BJ (cell line): ENCODE data around the gene PRRG2. TPM values are rescaled to one million over a fixed set of nuclear protein-coding genes. Genes with fewer than 3 reads are reported as not detected.

ENCODE experiments used
- CTCF ChIA-PET: fragments of 350-600 bp; formaldehyde crosslinking; extraction: SDS; loops from one replicate; lab custom pipeline; 2021; ENCODE audit warnings: antibody characterized with exemption, inconsistent platforms; lab: Yijun Ruan, JAX
- POLR2A ChIA-PET: fragments of 300-600 bp; sonication (Branson Sonifier 250); formaldehyde crosslinking; extraction: SDS; loops from one replicate; lab custom pipeline; 2021; ENCODE audit warnings: antibody characterized with exemption; lab: Charles Lee
- DNase-seq: peaks from one replicate; pipeline ENCODE4 v3.0.0-alpha.2; 2011; ENCODE audit warnings: low read depth
- H3K27me3 ChIP-seq: 2 replicates; pipeline ENCODE4 v1.6.0; 2011; ENCODE audit warnings: low read length; ENCODE audit not compliant: control insufficient read depth, insufficient read depth
- H3K36me3 ChIP-seq: 2 replicates; pipeline ENCODE4 v1.5.1; 2011; ENCODE audit warnings: low read length; ENCODE audit not compliant: control insufficient read depth, insufficient read depth
- H3K4me3 ChIP-seq: 2 replicates; pipeline ENCODE4 v1.5.1; 2011; ENCODE audit warnings: low read depth, mild to moderate bottlenecking, control low read depth, low read length
- CTCF ChIP-seq: IDR thresholded peaks from 2 replicates; pipeline ENCODE4 v1.5.1; 2011; ENCODE audit warnings: low read depth, mild to moderate bottlenecking, control low read depth, inconsistent platforms, low read length, moderate library complexity; ENCODE audit not compliant: insufficient read depth
- polyA plus RNA-seq: library from polyadenylated mRNA; depleted of rRNA; stranded (reverse); fragments of >200 nt; gene quantifications from 2 replicates; pipeline ENCODE4 v1.2.3, GENCODE V29; 2011; rRNA removed
- small RNA-seq: library from RNA; depleted of rRNA; stranded (forward); fragments of <200 nt; gene quantifications from one replicate; pipeline ENCODE3, GENCODE V24; 2012; ENCODE audit warnings: low replicate concordance, low read depth; ENCODE audit not compliant: insufficient read length

PRRG2 gene
- polyA plus RNA-seq, 1 experiment = 0.12 TPM

- POLR2A ChIA-PET = interaction anchor here (0.9 to 1.7 kb wide), 4 partner anchors 37 to 112 kb away, joined by 4 to 9 read pairs (median 6); partner anchors contain the start of genes NOSIP, PRMT1, PRRG2 and RCN3
- no peak for DNase-seq
These were observed 58.4 kb downstream of the PRRG2 start for GRCh38 chr19:49639401-49640112.

GRCh38 chr19:49640113-49640898 is 59.2 kb downstream of the PRRG2 start, which contains the start of gene RRAS:
RRAS (minus strand) TSS chr19:49640143; CDS start chr19:49640098, 45 bp downstream.
- DNase-seq = peak; percentile 100
- Histone ChIP-seq H3K36me3 (peaks cover 11% of the 10 kb centered on the region), H3K4me3 (peak within 1 kb of the TSS; percentile 57), H3K27me3 (no peaks in the 10 kb centered on the region)
- no peak for TF ChIP-seq CTCF
- ChIA-PET CTCF (interaction anchor here (0.6 to 2.1 kb wide), 5 partner anchors 32 to 77 kb away, joined by 3 to 9 read pairs (median 3); no protein-coding TSS in a partner anchor), POLR2A (interaction anchor here (0.6 to 1.7 kb wide), 7 partner anchors 36 to 225 kb away, joined by 4 to 9 read pairs (median 5); partner anchors contain the start of genes NOSIP, PRMT1, PRRG2 and RCN3)

More at GRCh38 chr19:49639401-49640112, 58.4 kb downstream of the PRRG2 start:
- Histone ChIP-seq H3K36me3 (peaks cover 7% of the 10 kb centered on the region), H3K4me3 (peak overlapping the region; percentile 55), H3K27me3 (no peaks in the 10 kb centered on the region)
- CTCF ChIA-PET = interaction anchor here (1.0 to 2.1 kb wide), 3 partner anchors 33 to 41 kb away, joined by 3 to 9 read pairs (median 4); partner anchors contain the start of gene PRMT1
- no peak for TF ChIP-seq CTCF

Small RNAs within 50 kb of the gene (small RNA-seq; reads per million reads assigned to genes)
- not detected for gene RF00019

Other genes with a start within 250 kb of the PRRG2 start
- gene CD37, start 245.9 kb upstream of the PRRG2 start, polyA plus RNA-seq = not detected in 2 replicates
- gene TEAD2, start 218.9 kb upstream of the PRRG2 start, polyA plus RNA-seq = 23.9 and 37.1 TPM in 2 replicates
- 0.10 and 0.26 TPM in 2 replicates for gene DKKL1, start 217.4 kb upstream of the PRRG2 start, polyA plus RNA-seq
- not detected in 2 replicates for gene KASH5, start 193.1 kb upstream of the PRRG2 start, polyA plus RNA-seq
- not detected in 2 replicates for gene PTH2, start 157.9 kb upstream of the PRRG2 start, polyA plus RNA-seq
- not detected in 2 replicates for gene GFY, start 155.9 kb upstream of the PRRG2 start, polyA plus RNA-seq
- 0.09 and 0.10 TPM in 2 replicates for gene SLC17A7, start 139.8 kb upstream of the PRRG2 start, polyA plus RNA-seq
- 69.5 and 75.8 TPM in 2 replicates for gene PIH1D1, start 129.5 kb upstream of the PRRG2 start, polyA plus RNA-seq
- 5.9 and 15.0 TPM in 2 replicates for gene ALDH16A1, start 128.1 kb upstream of the PRRG2 start, polyA plus RNA-seq
- 4.9 and 7.7 TPM in 2 replicates for gene FLT3LG, start 107.1 kb upstream of the PRRG2 start, polyA plus RNA-seq
- 2,322 and 6,136 TPM in 2 replicates for gene RPL13A, start 93.7 kb upstream of the PRRG2 start, polyA plus RNA-seq
- 2,226 and 2,533 TPM in 2 replicates for gene RPS11, start 84.9 kb upstream of the PRRG2 start, polyA plus RNA-seq
- gene FCGRT, start 68.7 kb upstream of the PRRG2 start, polyA plus RNA-seq = 77.3 and 98.8 TPM in 2 replicates
- 52.4 and 68.9 TPM in 2 replicates for gene RCN3, start 53.3 kb upstream of the PRRG2 start, polyA plus RNA-seq
- gene NOSIP, start 760 bp upstream of the PRRG2 start, polyA plus RNA-seq = 59.2 and 87.6 TPM in 2 replicates
- 0.42 and 0.43 TPM in 2 replicates for gene PRR12, start 9.9 kb downstream of the PRRG2 start, polyA plus RNA-seq
- 117 and 186 TPM in 2 replicates for gene RRAS, start 58.8 kb downstream of the PRRG2 start, polyA plus RNA-seq
- 2.8 and 3.4 TPM in 2 replicates for gene SCAF1, start 60.9 kb downstream of the PRRG2 start, polyA plus RNA-seq
- gene IRF3, start 84.5 kb downstream of the PRRG2 start, polyA plus RNA-seq = 47.5 and 68.5 TPM in 2 replicates
- gene BCL2L12, start 84.6 kb downstream of the PRRG2 start, polyA plus RNA-seq = 14.2 and 21.5 TPM in 2 replicates
- 269 and 372 TPM in 2 replicates for gene PRMT1, start 96.0 kb downstream of the PRRG2 start, polyA plus RNA-seq
- gene ADM5, start 108.3 kb downstream of the PRRG2 start, polyA plus RNA-seq = 0.39 TPM in 2 replicates
- gene CPT1C, start 109.8 kb downstream of the PRRG2 start, polyA plus RNA-seq = 26.0 and 45.9 TPM in 2 replicates
- 0.11 and 0.15 TPM in 2 replicates for gene TSKS, start 182.0 kb downstream of the PRRG2 start, polyA plus RNA-seq
- gene AP2A1, start 185.7 kb downstream of the PRRG2 start, polyA plus RNA-seq = 82.1 and 153 TPM in 2 replicates
- gene FUZ, start 232.0 kb downstream of the PRRG2 start, polyA plus RNA-seq = 8.3 and 14.3 TPM in 2 replicates
- 12.3 and 27.7 TPM in 2 replicates for gene MED25, start 237.0 kb downstream of the PRRG2 start, polyA plus RNA-seq